ENCODE data around the gene RAB7A. TPM values are rescaled to one million over a fixed set of nuclear protein-coding genes. Genes with fewer than 3 reads are reported as not detected.

The RAB7A gene
- total and polyA plus RNA-seq, 10 of the 15 experiments (the other 5 are each of a cell fraction or from before 2014, with no cell fraction given) = 40.3 to 212 (median 160) TPM

GRCh38 chr3:128858167-128858566, 132.2 kb downstream of the RAB7A start:
- H3K36me3 ChIP-seq (ENCODE audit: control insufficient read depth in 2 of 2, insufficient read depth in 2 of 2, low read length in 1 of 2) = no peaks in the 10 kb centered on the region
- BruUV-seq (replicated peaks) = no TSS peak
- ChIA-PET RAD21 (ENCODE audit: unreplicated experiment) (no interaction called here), SMC1A (ENCODE audit: uncharacterized antibody, unreplicated experiment) (no interaction called here), CTCF (no interaction called here), POLR2A (no interaction called here)
- in situ Hi-C loops (cut with MboI) = no loop called here
- no peak overlapping the region for H3K4me2 ChIP-seq (ENCODE audit: control insufficient read depth, insufficient read depth)
- H4K20me1 ChIP-seq (ENCODE audit: control insufficient read depth, insufficient read depth) = no peaks in the 10 kb centered on the region
- H3K27me3 ChIP-seq (replicated peaks in 1 of 2; ENCODE audit: control insufficient read depth in 2 of 2, insufficient read depth in 2 of 2, low read length in 1 of 2) = no peaks in the 10 kb centered on the region; a peak in 1 of 4 replicates
- TF ChIP-seq MEF2A (IDR thresholded peaks at IDR 0.05; ENCODE audit: insufficient read depth, low read depth, low read length) = no peak
- no peak for TF ChIP-seq BHLHE40 (IDR thresholded peaks at IDR 0.05; ENCODE audit: borderline replicate concordance in 1 of 2, low read depth in 2 of 2, low read length in 1 of 2)
- no peak for TF ChIP-seq ZBTB4 (CRISPR knock-in tag; IDR thresholded peaks at IDR 0.05)
- TF ChIP-seq CHD1 (IDR thresholded peaks at IDR 0.05; ENCODE audit: low read depth, low read length) = no peak
- no peak for TF ChIP-seq STAT1 (conservative IDR thresholded peaks at IDR 0.05)
- TF ChIP-seq BCL3 (IDR thresholded peaks at IDR 0.05; ENCODE audit: borderline replicate concordance, insufficient read depth, low read depth, low read length, poor library complexity, severe bottlenecking) = no peak
- no peak for TF ChIP-seq NR2C1 (IDR thresholded peaks at IDR 0.05)
- TF ChIP-seq EGR1 (IDR thresholded peaks at IDR 0.05; ENCODE audit: borderline replicate concordance in 1 of 2, low read depth in 2 of 2, low read length in 2 of 2) = no peak
- TF ChIP-seq ZNF217 (IDR thresholded peaks at IDR 0.05) = no peak
- no peak for TF ChIP-seq FOXM1 (IDR thresholded peaks at IDR 0.05; ENCODE audit: low read depth, low read length)
- no peak for TF ChIP-seq CEBPZ (IDR thresholded peaks at IDR 0.05; ENCODE audit: low read depth, low read length)
- no peak for TF ChIP-seq SP1 (IDR thresholded peaks at IDR 0.05; ENCODE audit: low read depth, low read length)
- TF ChIP-seq HDAC6 (IDR thresholded peaks at IDR 0.05; ENCODE audit: unreplicated experiment) = no peak
- no peak for TF ChIP-seq HDGF (IDR thresholded peaks at IDR 0.05)
- no peak for TF ChIP-seq SMARCA5 (IDR thresholded peaks at IDR 0.05)
- TF ChIP-seq TCF7 (IDR thresholded peaks at IDR 0.05; ENCODE audit: borderline replicate concordance) = no peak
- 88% methylated on average over 3 of the region's 3 CpGs for WGBS (ENCODE audit: insufficient coverage, insufficient replicate concordance, low lambda C conversion rate, missing lambda C conversion rate)
- no peak overlapping the region for H3K4me3 ChIP-seq
- DNase-seq (ENCODE audit: low read depth, low spot score) (no peak), ATAC-seq (no peak), FAIRE-seq (no peak)
- H3K9ac ChIP-seq (ENCODE audit: control insufficient read depth, insufficient read depth, low read length) = no peak overlapping the region
- no peak overlapping the region for H2AFZ ChIP-seq (ENCODE audit: control insufficient read depth, low read depth, low read length)
- H3K79me2 ChIP-seq (ENCODE audit: control insufficient read depth, insufficient read depth, low read length) = no peaks in the 10 kb centered on the region
- H3K27ac ChIP-seq (ENCODE audit: control insufficient read depth, insufficient read depth) = no peak overlapping the region
- H3K4me1 ChIP-seq (ENCODE audit: control insufficient read depth, insufficient read depth, low read length) = no peaks in the 10 kb centered on the region
- intact Hi-C loops (cut with micrococcal nuclease; ENCODE audit: unreplicated experiment) = no loop called here
- peaks cover 22% of the 10 kb centered on the region; the same call in 2 of the 3 replicates for H3K9me3 ChIP-seq (replicated peaks; ENCODE audit: control insufficient read depth, insufficient read depth, low read length)

Data from GM12878 (cell line).